A549 treated with AZD2906 at 1 μM for 4 hours (cell line): ENCODE results near the gene C1orf87. TPM values are rescaled to one million over a fixed set of nuclear protein-coding genes. Genes with fewer than 3 reads are reported as not detected.

Experiments used
- total RNA-seq: library from RNA; stranded (reverse); fragments of 200-300 nt; extraction: Qiagen RNA extraction; gene quantifications from 5 replicates; pipeline ENCODE4 v1.2.3, GENCODE V29; 2022

The C1orf87 gene, protein sequence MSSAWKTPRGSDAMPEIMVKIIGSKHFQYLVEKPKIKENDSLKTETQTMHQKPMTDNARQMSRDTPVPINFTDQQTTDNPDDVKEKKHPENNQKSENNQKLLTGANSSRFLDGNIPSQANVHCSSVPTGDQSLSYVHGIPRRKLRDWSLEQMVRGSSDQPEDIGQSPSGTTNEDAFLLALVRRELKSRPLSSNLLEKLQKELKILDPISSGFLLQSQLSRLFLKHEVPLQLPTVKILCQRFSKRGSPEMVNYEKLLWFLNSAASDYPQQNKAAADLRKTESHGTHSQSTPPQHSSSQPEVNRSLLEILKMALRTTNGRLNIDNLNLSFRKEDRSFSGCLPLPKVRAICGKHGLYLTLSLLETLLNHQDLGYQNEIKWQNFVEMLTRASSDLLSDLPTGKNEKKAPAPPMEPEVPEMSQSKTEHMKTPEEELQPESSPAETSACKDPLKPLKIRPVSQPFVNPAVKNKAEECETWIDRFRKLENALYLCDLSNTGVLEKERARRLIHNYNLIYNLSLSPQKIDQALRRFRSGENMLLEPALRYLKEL
- total RNA-seq = not detected in 5 replicates

DNA sequence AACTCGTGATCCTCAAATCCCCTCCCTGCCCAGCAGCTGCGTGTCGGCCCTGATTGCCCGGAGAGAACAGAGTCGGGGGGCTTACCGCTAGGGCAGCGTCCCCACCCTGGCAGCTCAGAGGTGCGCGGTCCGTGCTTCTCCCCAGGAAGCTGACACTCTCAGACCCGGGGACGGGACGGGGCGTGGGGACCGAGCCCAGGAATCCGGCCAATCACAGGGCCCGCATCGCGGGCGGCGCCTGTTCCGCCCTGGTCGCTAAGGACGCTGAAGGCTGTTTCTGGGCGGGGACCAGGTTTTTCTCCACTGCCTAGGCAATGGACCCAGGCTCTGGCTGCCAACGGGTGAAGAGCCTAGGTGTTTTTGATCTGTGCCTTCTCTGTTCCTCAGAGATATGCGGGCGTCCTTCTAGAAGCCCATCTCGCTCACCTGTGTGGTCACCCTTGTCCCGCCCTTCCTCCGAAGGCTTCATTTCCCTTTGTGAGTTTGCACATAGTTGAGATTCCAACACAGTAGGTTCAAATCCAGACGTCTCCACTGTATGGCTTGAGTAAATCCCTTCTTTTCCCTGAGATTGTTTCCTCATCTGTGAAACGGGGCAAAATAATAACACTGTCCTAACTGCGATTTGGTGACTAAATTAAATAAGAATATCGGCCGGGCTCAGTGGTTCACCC lies at the start of gene C1orf87:
TSS of gene C1orf87 (minus strand) at position 166 of the 674 bp plus-strand sequence. CDS start 1,127 bp downstream, outside the sequence.

Other genes with a start within 250 kb of the C1orf87 start
- gene CYP2J2, start 147.0 kb downstream of the C1orf87 start, total RNA-seq = 0.03 to 0.11 TPM (median 0.06 TPM) in 4 of 5 replicates, not detected in the other